ENCODE measurements around the gene RNU2-63P. TPM values are rescaled to one million over a fixed set of nuclear protein-coding genes. Genes with fewer than 3 reads are reported as not detected.

The RNU2-63P gene
- total and polyA plus RNA-seq, 3 donors from 2014 or later = not detected

GRCh38 chr2:88042476-88042875, 26.1 kb upstream of the RNU2-63P start:
- 92 to 93% methylated on average over 5 of the region's 5 CpGs for WGBS, 2 donors

GRCh38 chr2:88038263-88039105, 22.1 kb upstream of the RNU2-63P start:
- 91 to 97% methylated on average over 4 of the region's 4 CpGs for WGBS, 2 donors
- Histone ChIP-seq H3K9me3 (no peaks in the 10 kb centered on the region), H3K27ac (no peak overlapping the region), H3K27me3 (no peaks in the 10 kb centered on the region), H3K4me3 (no peak overlapping the region), H3K36me3 (ENCODE audit: low read depth, missing control alignments) (no peaks in the 10 kb centered on the region), H3K4me1 (no peaks in the 10 kb centered on the region)
- no peak for DNase-seq
- intact Hi-C loops (cut with DNase I; ENCODE audit: low total_unique reads) = no loop called here
- TF ChIP-seq POLR2A (IDR thresholded peaks at IDR 0.05) = no peak
- TF ChIP-seq CTCF (IDR thresholded peaks at IDR 0.05) = no peak

More at GRCh38 chr2:88042476-88042875, 26.1 kb upstream of the RNU2-63P start:
- intact Hi-C loops (cut with DNase I; ENCODE audit: low total_unique reads) = no loop called here
- DNase-seq = no peak
- Histone ChIP-seq H3K9me3 (no peaks in the 10 kb centered on the region), H3K4me1 (no peaks in the 10 kb centered on the region), H3K27me3 (no peaks in the 10 kb centered on the region), H3K4me3 (no peak overlapping the region), H3K27ac (peak overlapping the region in 1 of 2 donors; percentile 10), H3K36me3 (ENCODE audit: low read depth, missing control alignments) (no peaks in the 10 kb centered on the region)
- no peak for TF ChIP-seq CTCF (IDR thresholded peaks at IDR 0.05)
- TF ChIP-seq POLR2A (IDR thresholded peaks at IDR 0.05) = no peak

- H3K4me1 ChIP-seq = no peaks in the 10 kb centered on the region
- H3K9me3 ChIP-seq = no peaks in the 10 kb centered on the region
- no peak overlapping the region for H3K27ac ChIP-seq
- H3K27me3 ChIP-seq = no peaks in the 10 kb centered on the region
- TF ChIP-seq CTCF (IDR thresholded peaks at IDR 0.05) = no peak
- TF ChIP-seq POLR2A (IDR thresholded peaks at IDR 0.05) = no peak
- intact Hi-C loops (cut with DNase I; ENCODE audit: low total_unique reads) = no loop called here
- no peaks in the 10 kb centered on the region for H3K36me3 ChIP-seq (ENCODE audit: low read depth, missing control alignments)
- DNase-seq = no peak
- H3K4me3 ChIP-seq = no peak overlapping the region
Observed at GRCh38 chr2:88036606-88037005, 20.3 kb upstream of the RNU2-63P start.

- no peak overlapping the region for H3K4me3 ChIP-seq
- no peaks in the 10 kb centered on the region for H3K36me3 ChIP-seq (ENCODE audit: low read depth, missing control alignments)
- TF ChIP-seq CTCF (IDR thresholded peaks at IDR 0.05) (no peak), POLR2A (IDR thresholded peaks at IDR 0.05) (no peak)
- no peaks in the 10 kb centered on the region for H3K27me3 ChIP-seq
- intact Hi-C loops (cut with DNase I; ENCODE audit: low total_unique reads) = no loop called here
- 85 to 91% methylated on average over 2 of the region's 2 CpGs for WGBS, 2 donors
- H3K27ac ChIP-seq = no peak overlapping the region
- H3K9me3 ChIP-seq = no peaks in the 10 kb centered on the region
- no peak for DNase-seq
- H3K4me1 ChIP-seq = no peaks in the 10 kb centered on the region
Observed at GRCh38 chr2:88036182-88036581, 19.8 kb upstream of the RNU2-63P start.

Data from testis (tissue), 3 donors.